H9 (cell line): ENCODE measurements around the gene HECW1. TPM values are rescaled to one million over a fixed set of nuclear protein-coding genes. Genes with fewer than 3 reads are reported as not detected.

Experiments
- DNase-seq: peaks from one replicate; pipeline ENCODE4 v3.0.0-alpha.2; 2017
- H2AFZ ChIP-seq: one replicate; pipeline ENCODE4 v1.6.1; 2013; ENCODE audit warnings: mild to moderate bottlenecking, low read length, control low read depth, moderate library complexity
- H2AK5ac ChIP-seq: 2 replicates; pipeline ENCODE4 v1.6.1; 2013; ENCODE audit warnings: low read length, control low read depth, mixed read lengths; ENCODE audit not compliant: insufficient read length
- H2BK120ac ChIP-seq: one replicate; pipeline ENCODE4 v1.6.1; 2013; ENCODE audit warnings: low read depth, mild to moderate bottlenecking, low read length, control low read depth, inconsistent platforms; ENCODE audit not compliant: poor library complexity, severe bottlenecking
- H2BK12ac ChIP-seq: 2 replicates; pipeline ENCODE4 v1.6.1; 2013; ENCODE audit warnings: low read length, control low read depth, mixed read lengths, low read depth; ENCODE audit not compliant: insufficient read length
- H2BK15ac ChIP-seq: 2 replicates; pipeline ENCODE4 v1.6.1; 2013; ENCODE audit warnings: low read depth, low read length, control low read depth
- H2BK20ac ChIP-seq: one replicate; pipeline ENCODE4 v1.6.1; 2013; ENCODE audit warnings: low read depth, mild to moderate bottlenecking, low read length, control low read depth, inconsistent platforms; ENCODE audit not compliant: poor library complexity, severe bottlenecking
- H2BK5ac ChIP-seq: 2 replicates; pipeline ENCODE4 v1.6.1; 2013; ENCODE audit warnings: low read length, control low read depth, mixed read lengths; ENCODE audit not compliant: insufficient read length
- H3K14ac ChIP-seq: 2 replicates; pipeline ENCODE4 v1.6.1; 2013; ENCODE audit warnings: low read length, control low read depth; ENCODE audit not compliant: insufficient read depth
- H3K18ac ChIP-seq: 2 replicates; pipeline ENCODE4 v1.6.1; 2013; ENCODE audit warnings: low read depth, mild to moderate bottlenecking, mixed read lengths, low read length, control low read depth; ENCODE audit not compliant: insufficient read length
- H3K23ac ChIP-seq: 2 replicates; pipeline ENCODE4 v1.6.1; 2013; ENCODE audit warnings: low read length, control low read depth, mixed read lengths, low read depth; ENCODE audit not compliant: insufficient read length
- H3K23me2 ChIP-seq: 2 replicates; pipeline ENCODE4 v1.6.1; 2013; ENCODE audit warnings: low read depth, mild to moderate bottlenecking, mixed read lengths, low read length, control low read depth; ENCODE audit not compliant: insufficient read length, poor library complexity, severe bottlenecking
- H3K27ac ChIP-seq: 2 replicates; pipeline ENCODE4 v1.5.1; 2013; ENCODE audit warnings: low read length, control low read depth, mixed read lengths, low read depth; ENCODE audit not compliant: insufficient read length
- H3K27me3 ChIP-seq: 2 replicates; pipeline ENCODE4 v1.6.1; 2013; ENCODE audit warnings: low read length, control low read depth, inconsistent platforms; ENCODE audit not compliant: insufficient read depth
- H3K4ac ChIP-seq: 2 replicates; pipeline ENCODE4 v1.6.1; 2013; ENCODE audit warnings: low read depth, mild to moderate bottlenecking, control low read depth, inconsistent platforms, low read length, moderate library complexity
- H3K4me1 ChIP-seq: 2 replicates; pipeline ENCODE4 v1.6.1; 2013; ENCODE audit warnings: low read length, control low read depth, inconsistent platforms; ENCODE audit not compliant: insufficient read depth
- H3K4me2 ChIP-seq: 2 replicates; pipeline ENCODE4 v1.6.1; 2013; ENCODE audit warnings: low read length, control low read depth, mixed read lengths; ENCODE audit not compliant: insufficient read length, insufficient read depth
- H3K56ac ChIP-seq: 2 replicates; pipeline ENCODE4 v1.6.1; 2013; ENCODE audit warnings: low read depth, mild to moderate bottlenecking, mixed read lengths, low read length, control low read depth; ENCODE audit not compliant: insufficient read length
- H3K79me1 ChIP-seq: 2 replicates; pipeline ENCODE4 v1.6.1; 2013; ENCODE audit warnings: low read depth, mild to moderate bottlenecking, moderate library complexity, low read length, control low read depth, inconsistent platforms; ENCODE audit not compliant: insufficient read depth, poor library complexity, severe bottlenecking
- H3K79me2 ChIP-seq: 2 replicates; pipeline ENCODE4 v1.6.1; 2013; ENCODE audit warnings: low read length, control low read depth, inconsistent platforms; ENCODE audit not compliant: insufficient read depth
- H3K9ac ChIP-seq: 2 replicates; pipeline ENCODE4 v1.6.1; 2013; ENCODE audit warnings: low read length, control low read depth, mixed read lengths; ENCODE audit not compliant: insufficient read length; ENCODE audit errors: extremely low read depth
- H3K9me3 ChIP-seq: one replicate; pipeline ENCODE4 v1.6.1; 2013; ENCODE audit warnings: low read depth, low read length, inconsistent platforms; ENCODE audit not compliant: control insufficient read depth
- H3T11ph ChIP-seq: one replicate; pipeline ENCODE4 v1.6.1; 2013; ENCODE audit warnings: mild to moderate bottlenecking, low read length, control low read depth, inconsistent platforms
- H4K20me1 ChIP-seq: one replicate; pipeline ENCODE4 v1.6.1; 2013; ENCODE audit not compliant: control insufficient read depth, insufficient read length, insufficient read depth
- H4K5ac ChIP-seq: 2 replicates; pipeline ENCODE4 v1.6.1; 2013; ENCODE audit warnings: low read depth, mild to moderate bottlenecking, mixed read lengths, low read length, control low read depth; ENCODE audit not compliant: insufficient read length
- H4K8ac ChIP-seq: replicated peaks from 2 replicates; pipeline ENCODE4 v1.6.1; 2013; ENCODE audit warnings: low read length, control low read depth, mixed read lengths, low read depth; ENCODE audit not compliant: insufficient read length
- H4K91ac ChIP-seq: 2 replicates; pipeline ENCODE4 v1.6.1; 2013; ENCODE audit warnings: low read depth, mild to moderate bottlenecking, moderate library complexity, mixed read lengths, low read length, control low read depth; ENCODE audit not compliant: insufficient read length
- H3K27ac Mint-ChIP-seq, 3 experiments: 2 replicates in 2 of 3; 3 replicates in 1 of 3; pipeline ENCODE4 v1.8.0; 2020 to 2021; ENCODE audit warnings: mixed read lengths in 3 of 3, mild to moderate bottlenecking in 1 of 3, moderate library complexity in 1 of 3
- H3K27me3 Mint-ChIP-seq: 2 replicates; pipeline ENCODE4 v1.8.0; 2021; ENCODE audit warnings: low read depth, mild to moderate bottlenecking, moderate library complexity, mixed read lengths
- H3K36me3 Mint-ChIP-seq, 3 experiments: 2 replicates in 2 of 3; 3 replicates in 1 of 3; pipeline ENCODE4 v1.8.0; 2020 to 2021; ENCODE audit warnings: low read depth in 3 of 3, mixed read lengths in 3 of 3; ENCODE audit not compliant: insufficient read depth in 1 of 3
- H3K4me1 Mint-ChIP-seq, 2 experiments: 2 replicates each; pipeline ENCODE4 v1.8.0; 2020; ENCODE audit warnings: mixed read lengths in 2 of 2
- H3K4me3 Mint-ChIP-seq, 2 experiments: 2 replicates in 1 of 2; 3 replicates in 1 of 2; pipeline ENCODE4 v1.8.0; 2020 to 2021; ENCODE audit warnings: mild to moderate bottlenecking in 2 of 2, mixed read lengths in 2 of 2, moderate library complexity in 1 of 2
- H3K9me3 Mint-ChIP-seq, 2 experiments: 2 replicates in 1 of 2; 3 replicates in 1 of 2; pipeline ENCODE4 v1.8.0; 2020; ENCODE audit warnings: mild to moderate bottlenecking in 2 of 2, mixed read lengths in 2 of 2, moderate library complexity in 1 of 2
- WGBS: extraction: QIAGEN DNeasy Blood & Tissue Kit; methylation state at CpG from one replicate; pipeline ENCODE4 v1.1.7; 2013; ENCODE audit warnings: missing lambda C conversion rate, low lambda C conversion rate, mixed read lengths; ENCODE audit not compliant: insufficient read length; ENCODE audit errors: extremely low coverage; 5-methylcytosine and 5-hydroxymethylcytosine counted together
- total RNA-seq: library from RNA; stranded (reverse); gene quantifications from 2 replicates; pipeline ENCODE4 v1.2.1, GENCODE V29; 2021
- TF ChIP-seq, protein P1 (sequence below): fragments of 200-600 bp; sonication (generic); conservative IDR thresholded peaks from 3 replicates; pipeline ENCODE4 v1.8.0; 2021; ENCODE audit warnings: antibody characterized with exemption, mild to moderate bottlenecking

HECW1 gene
- total RNA-seq, 1 experiment from 2014 or later = 5.0 TPM

DNA sequence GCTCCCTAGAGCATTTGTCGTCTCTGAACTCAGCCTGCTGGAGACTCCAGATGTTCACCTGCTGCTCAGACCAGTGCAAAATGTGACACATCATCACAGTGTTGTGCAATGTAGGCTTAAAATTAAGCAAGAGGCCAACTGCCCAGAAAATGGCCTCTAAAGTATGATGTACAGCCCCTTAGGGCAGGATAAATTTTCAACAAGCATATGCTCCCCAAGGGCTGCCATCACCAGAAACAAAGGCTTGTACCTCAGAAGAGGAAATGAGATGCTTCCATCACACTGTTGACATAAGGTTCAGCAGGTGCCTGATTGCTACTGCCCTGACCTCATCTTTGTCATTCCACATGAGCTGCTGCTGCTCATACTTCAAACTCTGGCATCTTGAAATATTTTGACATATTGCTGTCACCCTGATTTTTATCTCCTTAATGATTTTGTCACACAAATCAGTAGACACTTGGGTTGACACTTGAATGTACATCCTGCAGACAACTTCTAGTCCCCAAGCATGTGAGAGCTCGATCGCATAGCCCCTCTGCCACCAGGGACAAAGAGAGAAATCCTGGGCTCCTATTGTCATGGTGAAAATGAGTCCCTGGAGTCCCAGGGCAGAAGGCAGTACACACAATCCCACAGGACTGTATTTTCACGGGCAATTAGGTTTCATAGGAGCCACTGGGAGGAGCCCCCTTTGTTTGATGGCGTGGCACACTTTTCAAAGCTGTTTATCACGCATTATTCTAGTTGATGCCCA lies 250.8 kb downstream of the HECW1 start:
- H3K4me1 ChIP-seq = no peaks in the 10 kb centered on the region; the same call in 1 of the 2 replicates
- no peak overlapping the region for H4K5ac ChIP-seq
- no peak overlapping the region for H4K91ac ChIP-seq
- no peaks in the 10 kb centered on the region for H3K79me1 ChIP-seq
- H3K9me3 Mint-ChIP-seq = no peaks in the 10 kb centered on the region
- no peak overlapping the region for H3K27ac ChIP-seq
- H3K4me3 Mint-ChIP-seq = no peak overlapping the region
- no peak overlapping the region for H2BK15ac ChIP-seq
- no peak overlapping the region for H2BK120ac ChIP-seq
- no peaks in the 10 kb centered on the region for H3K9me3 ChIP-seq
- no peaks in the 10 kb centered on the region for H3K27me3 ChIP-seq
- TF ChIP-seq, protein P1, sequence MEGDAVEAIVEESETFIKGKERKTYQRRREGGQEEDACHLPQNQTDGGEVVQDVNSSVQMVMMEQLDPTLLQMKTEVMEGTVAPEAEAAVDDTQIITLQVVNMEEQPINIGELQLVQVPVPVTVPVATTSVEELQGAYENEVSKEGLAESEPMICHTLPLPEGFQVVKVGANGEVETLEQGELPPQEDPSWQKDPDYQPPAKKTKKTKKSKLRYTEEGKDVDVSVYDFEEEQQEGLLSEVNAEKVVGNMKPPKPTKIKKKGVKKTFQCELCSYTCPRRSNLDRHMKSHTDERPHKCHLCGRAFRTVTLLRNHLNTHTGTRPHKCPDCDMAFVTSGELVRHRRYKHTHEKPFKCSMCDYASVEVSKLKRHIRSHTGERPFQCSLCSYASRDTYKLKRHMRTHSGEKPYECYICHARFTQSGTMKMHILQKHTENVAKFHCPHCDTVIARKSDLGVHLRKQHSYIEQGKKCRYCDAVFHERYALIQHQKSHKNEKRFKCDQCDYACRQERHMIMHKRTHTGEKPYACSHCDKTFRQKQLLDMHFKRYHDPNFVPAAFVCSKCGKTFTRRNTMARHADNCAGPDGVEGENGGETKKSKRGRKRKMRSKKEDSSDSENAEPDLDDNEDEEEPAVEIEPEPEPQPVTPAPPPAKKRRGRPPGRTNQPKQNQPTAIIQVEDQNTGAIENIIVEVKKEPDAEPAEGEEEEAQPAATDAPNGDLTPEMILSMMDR = no peak
- H3K36me3 Mint-ChIP-seq = no peaks in the 10 kb centered on the region; a peak in 1 of 7 replicates
- H3K9ac ChIP-seq = no peak overlapping the region
- no peak overlapping the region for H2BK5ac ChIP-seq
- no peak overlapping the region for H3K18ac ChIP-seq
- H3K27me3 Mint-ChIP-seq = no peaks in the 10 kb centered on the region
- H3K4ac ChIP-seq = no peak overlapping the region
- H3K56ac ChIP-seq = no peak overlapping the region
- H4K20me1 ChIP-seq = no peaks in the 10 kb centered on the region
- no peak overlapping the region for H2AFZ ChIP-seq
- H3K4me2 ChIP-seq = no peak overlapping the region
- no peak overlapping the region for H2BK12ac ChIP-seq
- no peak overlapping the region for H2AK5ac ChIP-seq
- H3K23me2 ChIP-seq = no peaks in the 10 kb centered on the region
- 0 out of 7 replicates have a peak overlapping the region, but pooled peaks of 1 of the 3 experiments have one; percentile 29 for H3K27ac Mint-ChIP-seq
- no peak for DNase-seq
- H3K79me2 ChIP-seq = no peaks in the 10 kb centered on the region
- no peak overlapping the region for H3K23ac ChIP-seq
- H2BK20ac ChIP-seq = no peak overlapping the region
- H3T11ph ChIP-seq = no peak overlapping the region
- H4K8ac ChIP-seq = no peak overlapping the region
- H3K14ac ChIP-seq = no peak overlapping the region
- peaks cover 18 to 19% of the 10 kb centered on the region in 2 experiments for H3K4me1 Mint-ChIP-seq
- no CpG with 5 or more reads among the region's 6 CpGs for whole genome bisulfite sequencing
